GM18526 (cell line): Measurements from ENCODE around the gene COTL1.

Experiments
- POLR2A ChIP-seq: IDR thresholded peaks from 3 replicates; pipeline ENCODE4 v1.6.1; 2011; ENCODE audit not compliant: insufficient read length; ENCODE audit errors: extremely low read depth

Gene COTL1

DNA sequence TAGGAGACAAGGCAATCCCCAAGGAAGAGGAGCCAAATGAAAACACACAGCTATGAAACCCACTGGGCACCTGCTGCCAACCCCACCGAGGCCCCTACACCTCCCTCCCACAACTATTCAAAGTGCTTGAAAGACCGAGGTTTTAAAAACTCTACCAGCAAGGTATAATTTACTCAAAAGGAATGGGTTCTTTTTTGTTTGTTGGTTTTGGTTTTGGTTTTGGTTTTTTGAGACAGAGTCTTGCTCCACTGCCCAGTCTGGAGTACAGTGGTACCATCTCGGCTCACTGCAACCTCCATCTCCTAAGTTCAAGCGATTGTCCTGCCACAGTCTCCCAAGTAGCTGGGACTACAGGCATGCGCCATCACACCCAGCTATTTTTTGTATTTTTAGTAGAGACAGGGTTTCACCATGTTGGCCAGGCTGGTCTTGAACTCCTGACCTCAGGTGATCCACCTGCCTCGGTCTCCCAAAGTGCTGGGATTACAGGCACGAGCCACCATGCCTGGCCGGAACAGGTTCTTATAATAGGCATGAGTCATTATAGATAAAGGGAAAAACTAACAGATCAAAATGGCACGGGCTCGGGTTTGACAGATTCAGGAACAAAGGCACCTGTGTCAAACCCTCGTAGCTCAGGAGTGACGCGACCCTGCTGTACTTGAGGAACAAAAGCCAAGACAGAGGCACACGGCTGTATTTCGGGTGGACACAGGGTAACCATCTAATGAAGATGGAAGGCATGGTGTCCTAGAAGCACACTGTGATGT lies 40.7 kb downstream of the COTL1 start:
- no peak for TF ChIP-seq POLR2A

DNA sequence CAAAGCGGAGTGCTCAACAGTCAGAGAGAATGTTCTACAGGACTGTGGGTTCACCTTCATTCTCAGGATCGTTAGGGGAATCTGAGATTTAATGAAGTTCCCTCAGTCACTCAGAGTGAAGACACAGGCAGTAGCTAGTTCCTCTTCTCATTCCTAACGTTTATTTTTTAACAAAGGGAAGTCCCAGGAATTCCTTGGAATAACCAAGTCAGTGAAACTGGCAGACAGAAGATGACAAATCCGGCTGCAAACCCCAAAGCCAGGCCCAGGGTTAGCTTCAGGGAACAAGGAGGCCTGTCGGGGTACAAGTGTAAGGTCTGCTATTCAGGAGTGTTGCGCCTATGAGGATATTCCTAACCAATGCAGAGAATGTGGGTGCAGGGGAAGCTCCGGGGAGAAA lies 42.0 kb downstream of the COTL1 start:
- no peak for TF ChIP-seq POLR2A

DNA sequence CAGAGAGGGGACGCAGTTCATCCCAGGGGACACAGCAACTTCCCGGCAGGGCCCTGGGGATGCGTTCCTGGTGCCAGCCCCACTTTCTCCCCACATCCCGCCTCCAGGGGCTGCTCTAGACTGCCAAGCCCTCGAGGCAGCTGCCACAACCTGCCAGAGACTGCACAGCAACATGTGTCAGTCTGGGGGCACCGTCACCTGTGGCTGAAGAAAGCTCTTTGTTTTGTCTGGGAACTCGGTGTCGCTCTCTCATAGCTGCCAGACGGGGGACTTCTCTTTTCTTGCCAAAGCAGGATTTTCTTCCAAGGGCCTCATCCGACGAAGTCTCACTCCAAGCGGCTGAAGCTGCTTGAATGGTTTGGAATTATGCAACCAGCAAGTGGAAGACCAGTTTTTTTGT lies 43.7 kb downstream of the COTL1 start:
- no peak for TF ChIP-seq POLR2A

DNA sequence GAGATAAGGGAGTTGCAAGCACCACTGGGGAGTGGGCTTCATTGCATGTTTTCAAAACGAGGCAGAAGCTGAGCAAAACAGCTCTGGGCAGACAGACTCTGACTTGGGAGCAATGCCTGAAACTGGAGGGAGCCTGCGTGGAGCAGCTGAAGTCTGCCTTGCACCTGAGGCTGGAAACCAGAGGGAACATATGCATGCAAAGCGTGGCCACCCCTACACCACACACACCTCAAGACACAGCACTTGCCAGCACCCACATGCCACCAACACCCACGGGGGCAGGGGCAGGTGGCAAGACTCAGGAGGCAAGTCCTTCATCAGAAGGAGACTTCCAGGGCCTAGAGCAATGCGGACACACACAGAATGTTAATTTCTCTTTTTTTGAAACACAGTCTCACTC lies 45.8 kb downstream of the COTL1 start:
- no peak for TF ChIP-seq POLR2A

DNA sequence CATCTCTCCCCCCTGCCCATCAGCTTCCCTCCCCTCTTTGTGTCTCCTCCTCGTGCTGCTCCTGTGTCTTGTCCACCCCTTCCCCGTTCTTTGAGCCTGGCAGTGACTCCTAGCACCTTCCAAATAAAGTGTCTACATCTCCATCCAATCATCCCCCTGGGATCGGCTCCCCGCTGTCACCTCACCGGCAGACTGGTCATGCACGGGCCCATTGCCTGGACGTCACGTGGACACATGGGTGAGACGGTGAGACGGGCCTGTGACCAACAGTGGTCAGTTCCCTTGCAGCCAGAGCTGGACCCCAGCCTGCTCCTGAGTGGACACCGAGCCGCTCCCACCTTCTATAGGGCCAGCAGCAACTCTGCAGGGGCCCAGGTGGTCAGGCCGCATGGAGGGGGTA lies 46.4 kb downstream of the COTL1 start:
- no peak for TF ChIP-seq POLR2A

DNA sequence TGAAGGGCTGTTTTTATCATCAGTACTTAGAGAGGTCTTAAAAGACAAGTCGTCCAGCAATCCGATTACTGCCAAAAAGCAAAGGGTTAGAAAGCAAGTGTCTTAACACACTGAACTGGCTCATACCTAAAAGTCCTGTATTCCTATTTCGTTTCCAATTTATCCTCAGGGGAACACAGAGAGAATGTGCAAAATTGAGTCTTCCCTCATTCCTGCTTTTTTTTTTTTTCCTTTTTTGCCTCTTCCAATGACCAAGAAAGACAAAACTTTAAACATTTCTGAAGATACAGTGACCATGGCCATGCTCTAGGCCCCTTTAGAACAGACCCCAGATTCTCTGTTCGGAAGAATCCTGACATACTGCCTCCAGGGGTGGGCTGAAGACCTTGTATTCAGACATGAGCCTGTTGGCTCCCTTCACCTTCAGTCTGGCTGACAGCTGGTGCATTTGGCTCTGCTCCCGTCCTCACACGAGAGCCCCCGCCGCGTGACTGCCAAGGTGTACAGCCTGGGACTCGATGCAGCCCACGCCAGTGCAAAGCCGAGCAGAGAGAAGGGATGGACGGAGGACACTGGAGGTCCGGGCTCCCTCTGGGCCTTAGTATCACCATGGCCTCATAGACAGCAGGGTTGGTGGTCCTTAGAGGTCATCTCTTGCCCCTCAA lies 47.0 kb downstream of the COTL1 start:
- TF ChIP-seq POLR2A = no peak

DNA sequence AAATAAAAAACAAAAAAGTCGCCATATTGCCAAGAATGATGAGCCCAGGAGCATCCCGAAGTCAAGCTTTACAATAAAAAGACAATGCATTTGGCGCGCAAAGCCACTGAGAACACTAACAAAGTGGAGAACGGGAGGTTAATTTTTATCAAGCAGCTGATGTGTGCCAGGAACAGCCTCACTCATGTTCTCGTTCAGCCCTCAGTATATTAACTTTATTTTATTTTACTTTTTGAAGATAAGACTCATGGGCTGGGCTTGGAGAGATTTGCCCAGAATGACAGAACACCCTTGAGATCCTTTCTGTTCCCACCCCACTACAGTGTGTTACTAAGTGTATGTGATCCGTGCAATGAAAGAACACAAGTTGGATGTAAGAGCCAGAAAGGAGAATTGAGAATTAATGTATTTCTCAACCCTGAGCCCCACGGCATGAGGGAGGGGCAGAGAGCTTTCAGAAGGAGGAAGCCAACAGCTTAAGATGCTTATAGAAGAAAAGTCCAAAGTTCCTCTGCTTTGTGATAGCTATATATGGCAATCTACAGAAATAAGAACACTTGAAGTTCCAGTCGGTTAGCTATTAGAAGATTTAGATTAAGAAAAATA lies 48.4 kb downstream of the COTL1 start:
- TF ChIP-seq POLR2A = no peak

DNA sequence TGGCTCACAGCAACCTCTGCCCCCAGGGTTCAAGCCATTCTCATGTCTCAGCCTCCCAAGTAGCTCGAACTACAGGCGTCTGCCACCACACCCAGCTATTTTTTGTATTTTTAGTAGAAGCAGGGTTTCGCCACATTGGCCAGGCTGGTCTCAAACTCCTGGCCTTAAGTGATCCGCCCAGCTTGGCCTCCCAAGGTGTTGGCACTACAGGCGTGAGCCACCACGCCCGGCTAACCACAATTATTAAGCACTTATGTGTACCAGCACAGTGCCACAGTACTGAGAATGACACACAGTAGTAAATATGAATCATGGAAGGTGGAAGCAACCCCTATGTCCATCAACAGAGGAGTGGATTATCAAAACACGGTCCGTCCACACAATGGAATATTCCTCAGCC lies 49.8 kb downstream of the COTL1 start:
- TF ChIP-seq POLR2A = no peak

DNA sequence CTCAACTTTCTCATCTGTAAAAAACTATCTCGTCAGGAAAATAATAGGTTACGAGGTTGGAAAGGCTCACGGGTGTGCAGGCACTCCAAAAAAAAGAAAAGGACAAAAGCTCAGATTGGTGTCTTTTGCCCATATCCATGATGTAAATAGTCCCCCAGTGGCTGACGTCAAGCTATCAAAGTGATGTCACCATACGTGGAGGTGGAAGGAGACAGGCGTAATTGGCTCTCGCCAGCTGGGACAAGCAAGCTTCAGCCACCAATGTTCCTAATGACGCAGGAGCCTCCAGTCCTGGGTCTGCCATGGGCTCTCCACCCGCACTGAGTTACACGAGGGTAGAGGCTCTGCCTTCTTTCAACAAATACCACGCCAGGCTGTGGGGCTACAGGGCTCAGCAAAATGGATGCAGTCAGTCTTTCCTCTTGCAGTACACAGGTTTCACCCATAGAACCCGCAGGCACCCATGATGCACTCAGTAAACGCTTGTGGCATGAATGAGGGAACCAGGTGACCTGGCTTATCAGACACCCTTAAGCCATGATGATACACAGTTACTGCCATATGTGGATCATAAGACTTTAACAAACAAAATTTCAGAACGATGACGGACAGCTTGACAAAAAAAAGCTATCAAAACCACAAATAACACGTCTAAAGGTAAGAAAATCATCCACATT lies 50.5 kb downstream of the COTL1 start:
- TF ChIP-seq POLR2A = no peak

DNA sequence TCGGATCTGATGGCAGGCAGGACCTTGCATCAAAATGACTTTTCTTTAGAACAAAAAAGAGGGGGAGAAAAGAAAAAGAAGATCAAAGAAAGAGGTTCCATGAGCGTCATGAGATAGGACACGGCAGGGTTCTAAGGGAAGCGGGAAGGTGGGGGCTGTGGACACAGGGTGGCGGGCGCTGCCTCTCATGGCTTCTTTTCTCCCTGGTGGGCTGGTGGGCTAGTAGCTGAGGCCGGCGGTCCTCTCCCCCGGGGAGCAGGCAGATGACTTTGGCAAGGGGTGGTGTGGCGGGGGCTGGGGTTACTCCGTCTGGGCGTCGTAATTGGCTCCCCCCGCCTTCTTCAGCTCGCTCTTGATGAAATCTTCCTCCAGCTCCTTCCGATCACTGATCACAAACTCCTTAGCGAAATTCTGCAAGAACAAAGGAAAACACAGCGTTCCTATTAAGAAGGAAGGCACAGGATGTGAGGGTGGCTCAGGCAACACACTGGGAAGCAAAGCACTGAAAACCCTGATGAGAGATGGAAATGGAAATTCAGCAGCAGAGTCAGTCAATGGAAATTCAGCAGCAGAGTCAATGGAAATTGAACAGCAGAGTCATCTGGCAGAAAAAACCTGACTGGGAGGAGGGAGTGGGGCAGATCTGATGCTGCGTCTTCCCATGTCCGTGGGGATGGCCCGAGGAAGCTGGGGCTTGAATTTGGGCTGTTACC lies 51.2 kb downstream of the COTL1 start:
- TF ChIP-seq POLR2A = no peak

DNA sequence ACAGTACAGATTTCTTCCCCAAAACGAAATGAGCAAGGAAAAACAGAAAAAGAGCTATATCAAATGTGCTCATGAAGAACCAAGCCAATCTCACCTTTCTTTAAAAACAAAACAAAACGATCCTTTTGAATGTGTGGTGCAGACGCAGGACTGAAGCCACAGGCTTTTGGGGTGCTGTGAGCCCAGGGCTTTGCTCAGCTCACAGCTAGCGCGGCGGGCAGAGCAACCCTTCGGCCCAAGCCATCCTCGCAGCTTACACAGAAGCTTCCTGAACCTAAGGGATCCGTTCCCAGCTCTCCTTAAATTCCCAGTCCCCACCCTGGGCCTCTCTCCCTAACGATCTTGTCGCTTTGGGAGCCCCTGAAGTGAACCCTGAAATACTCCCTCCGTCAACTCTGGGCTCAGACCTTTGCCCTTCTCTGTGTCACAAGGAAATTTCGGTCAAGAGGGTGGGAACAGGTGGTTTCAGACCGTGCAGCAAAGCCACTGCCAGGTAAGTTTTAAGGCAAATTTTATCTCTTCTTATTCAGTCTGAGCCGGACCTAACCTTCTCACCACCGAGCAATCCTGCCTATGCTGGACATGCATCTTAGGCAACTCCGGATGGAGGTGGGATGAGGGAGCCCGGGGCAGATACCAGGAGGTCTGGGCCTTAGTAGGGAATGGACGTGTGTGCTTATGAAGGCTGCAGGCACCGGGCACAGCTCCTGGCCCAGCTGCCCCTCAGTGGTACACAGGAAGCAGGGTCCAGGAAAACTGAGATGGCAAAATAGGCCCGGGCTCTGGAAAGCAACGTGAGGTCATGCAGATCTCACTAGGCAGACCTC lies 52.0 kb downstream of the COTL1 start:
- TF ChIP-seq POLR2A = no peak

DNA sequence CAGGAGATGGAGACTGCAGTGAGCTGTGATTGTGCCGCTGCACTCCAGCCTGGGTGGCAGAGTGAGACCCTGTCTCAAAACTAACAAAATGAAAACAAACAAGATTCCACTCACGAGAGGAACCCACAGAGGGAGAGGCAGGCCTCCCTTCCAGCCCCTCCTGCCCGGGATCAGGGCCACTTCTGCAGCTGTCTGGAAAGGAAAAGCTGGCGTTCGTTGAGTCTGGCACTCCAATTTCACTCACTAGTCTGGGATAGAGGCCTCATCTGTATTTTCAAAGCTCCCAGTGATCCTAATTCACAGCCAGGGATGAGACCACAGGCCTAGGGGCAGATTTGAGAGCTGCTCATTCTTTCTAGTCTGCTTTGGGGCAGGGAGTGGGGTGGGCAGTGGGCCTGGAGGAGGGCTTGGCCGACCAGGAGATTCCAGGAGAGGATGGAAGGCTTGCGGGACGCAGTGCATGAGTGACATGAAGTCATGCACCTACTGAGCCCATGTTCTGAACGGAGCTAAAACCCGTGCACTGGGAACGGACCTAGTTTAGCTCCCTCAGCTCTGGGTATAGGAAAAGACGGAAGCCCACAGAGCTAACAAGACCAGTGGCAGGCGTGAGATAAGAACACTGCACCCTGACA lies 54.0 kb downstream of the COTL1 start:
- TF ChIP-seq POLR2A = no peak

DNA sequence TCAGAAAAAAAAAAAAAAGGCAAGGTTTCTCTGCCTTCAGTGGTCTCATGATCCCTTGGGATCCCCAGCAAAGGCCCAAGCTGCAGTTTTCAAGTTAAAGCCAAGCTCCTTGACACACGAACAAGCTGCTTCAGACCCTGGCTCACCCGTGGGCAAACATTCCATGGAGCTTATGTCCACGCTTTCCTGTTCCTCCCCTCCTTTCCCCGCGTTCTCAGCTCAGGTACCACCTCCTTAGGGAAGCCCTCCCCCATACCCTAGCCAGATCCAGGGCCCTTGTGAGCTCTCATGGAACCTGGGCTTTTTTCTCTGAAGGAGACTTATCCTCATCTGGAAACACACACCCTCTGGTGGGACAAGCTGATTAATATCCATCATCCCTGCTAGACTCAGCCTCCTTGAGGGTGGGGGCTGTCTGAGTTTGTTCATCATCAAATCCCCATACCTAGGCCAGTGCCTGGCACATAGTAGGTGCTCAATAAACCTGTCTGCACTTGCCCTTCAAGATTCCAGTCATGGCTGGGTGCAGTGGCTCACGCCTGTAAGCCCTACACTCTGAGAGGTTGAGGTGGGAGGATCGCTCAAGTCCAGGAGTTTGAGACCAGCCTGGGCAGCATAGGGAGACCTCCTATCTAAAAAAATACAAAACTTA lies 54.7 kb downstream of the COTL1 start:
- TF ChIP-seq POLR2A = no peak
